ENCODE results near the gene PCNT. TPM values are rescaled to one million over a fixed set of nuclear protein-coding genes. Genes with fewer than 3 reads are reported as not detected.
A peak's percentile ranks its signal among the peaks of the same experiment; 100 is the strongest.

PCNT gene
- total RNA-seq, 1 experiment from 2014 or later = 41.0 TPM

DNA sequence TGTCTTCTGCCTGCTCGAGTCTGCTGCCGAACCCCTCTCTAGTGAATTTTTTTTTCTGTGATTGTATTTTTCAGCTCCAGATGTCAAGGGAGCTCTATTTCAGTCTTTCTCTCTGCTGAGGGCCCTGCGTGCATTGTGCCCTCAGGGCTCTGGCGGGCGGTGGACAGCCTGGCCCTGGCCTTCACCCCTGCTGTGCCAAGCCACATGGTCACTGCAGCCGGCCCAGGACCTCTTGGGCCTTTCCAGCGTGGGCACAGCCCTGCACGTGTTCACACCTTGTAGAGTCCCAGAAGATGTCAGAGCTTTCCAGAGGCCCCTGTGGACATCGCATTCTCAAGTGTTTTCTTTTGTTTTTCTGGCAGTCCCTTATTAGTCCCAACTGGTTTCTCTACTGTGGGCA is 55.7 kb downstream of the PCNT start:
- peaks cover 27% of the 10 kb centered on the region for H3K9me3 Mint-ChIP-seq

GRCh38 chr21:46381541-46381940 is 57.6 kb downstream of the PCNT start:
- Mint-ChIP-seq H3K4me1 (peaks cover 28% of the 10 kb centered on the region), H3K27ac (peak overlapping the region; percentile 92), H3K9me3 (peaks cover 28% of the 10 kb centered on the region), H3K4me3 (no peak overlapping the region), H3K36me3 (peaks cover 49% of the 10 kb centered on the region), H3K27me3 (ENCODE audit: low read depth) (no peaks in the 10 kb centered on the region)
- POLR2A ChIA-PET = no interaction called here
- CTCF ChIA-PET = no interaction called here
- ATAC-seq (no peak), DNase-seq (ENCODE audit: low spot score) (no peak)
- no peak for TF ChIP-seq NR2C2 (CRISPR knock-in tag; IDR thresholded peaks at IDR 0.05)
- TF ChIP-seq, protein P1, sequence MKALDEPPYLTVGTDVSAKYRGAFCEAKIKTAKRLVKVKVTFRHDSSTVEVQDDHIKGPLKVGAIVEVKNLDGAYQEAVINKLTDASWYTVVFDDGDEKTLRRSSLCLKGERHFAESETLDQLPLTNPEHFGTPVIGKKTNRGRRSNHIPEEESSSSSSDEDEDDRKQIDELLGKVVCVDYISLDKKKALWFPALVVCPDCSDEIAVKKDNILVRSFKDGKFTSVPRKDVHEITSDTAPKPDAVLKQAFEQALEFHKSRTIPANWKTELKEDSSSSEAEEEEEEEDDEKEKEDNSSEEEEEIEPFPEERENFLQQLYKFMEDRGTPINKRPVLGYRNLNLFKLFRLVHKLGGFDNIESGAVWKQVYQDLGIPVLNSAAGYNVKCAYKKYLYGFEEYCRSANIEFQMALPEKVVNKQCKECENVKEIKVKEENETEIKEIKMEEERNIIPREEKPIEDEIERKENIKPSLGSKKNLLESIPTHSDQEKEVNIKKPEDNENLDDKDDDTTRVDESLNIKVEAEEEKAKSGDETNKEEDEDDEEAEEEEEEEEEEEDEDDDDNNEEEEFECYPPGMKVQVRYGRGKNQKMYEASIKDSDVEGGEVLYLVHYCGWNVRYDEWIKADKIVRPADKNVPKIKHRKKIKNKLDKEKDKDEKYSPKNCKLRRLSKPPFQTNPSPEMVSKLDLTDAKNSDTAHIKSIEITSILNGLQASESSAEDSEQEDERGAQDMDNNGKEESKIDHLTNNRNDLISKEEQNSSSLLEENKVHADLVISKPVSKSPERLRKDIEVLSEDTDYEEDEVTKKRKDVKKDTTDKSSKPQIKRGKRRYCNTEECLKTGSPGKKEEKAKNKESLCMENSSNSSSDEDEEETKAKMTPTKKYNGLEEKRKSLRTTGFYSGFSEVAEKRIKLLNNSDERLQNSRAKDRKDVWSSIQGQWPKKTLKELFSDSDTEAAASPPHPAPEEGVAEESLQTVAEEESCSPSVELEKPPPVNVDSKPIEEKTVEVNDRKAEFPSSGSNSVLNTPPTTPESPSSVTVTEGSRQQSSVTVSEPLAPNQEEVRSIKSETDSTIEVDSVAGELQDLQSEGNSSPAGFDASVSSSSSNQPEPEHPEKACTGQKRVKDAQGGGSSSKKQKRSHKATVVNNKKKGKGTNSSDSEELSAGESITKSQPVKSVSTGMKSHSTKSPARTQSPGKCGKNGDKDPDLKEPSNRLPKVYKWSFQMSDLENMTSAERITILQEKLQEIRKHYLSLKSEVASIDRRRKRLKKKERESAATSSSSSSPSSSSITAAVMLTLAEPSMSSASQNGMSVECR (CRISPR knock-in tag; IDR thresholded peaks at IDR 0.05; ENCODE audit: borderline replicate concordance) = no peak
- no peak for TF ChIP-seq STAT6 (CRISPR knock-in tag; conservative IDR thresholded peaks at IDR 0.05; ENCODE audit: low read depth)
- no peak for TF ChIP-seq ZSCAN18 (CRISPR knock-in tag; IDR thresholded peaks at IDR 0.05)
- no peak for TF ChIP-seq CREM (CRISPR knock-in tag; IDR thresholded peaks at IDR 0.05)
- TF ChIP-seq, protein P2, sequence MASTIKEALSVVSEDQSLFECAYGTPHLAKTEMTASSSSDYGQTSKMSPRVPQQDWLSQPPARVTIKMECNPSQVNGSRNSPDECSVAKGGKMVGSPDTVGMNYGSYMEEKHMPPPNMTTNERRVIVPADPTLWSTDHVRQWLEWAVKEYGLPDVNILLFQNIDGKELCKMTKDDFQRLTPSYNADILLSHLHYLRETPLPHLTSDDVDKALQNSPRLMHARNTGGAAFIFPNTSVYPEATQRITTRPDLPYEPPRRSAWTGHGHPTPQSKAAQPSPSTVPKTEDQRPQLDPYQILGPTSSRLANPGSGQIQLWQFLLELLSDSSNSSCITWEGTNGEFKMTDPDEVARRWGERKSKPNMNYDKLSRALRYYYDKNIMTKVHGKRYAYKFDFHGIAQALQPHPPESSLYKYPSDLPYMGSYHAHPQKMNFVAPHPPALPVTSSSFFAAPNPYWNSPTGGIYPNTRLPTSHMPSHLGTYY (CRISPR knock-in tag; IDR thresholded peaks at IDR 0.05) = no peak
- no peak for TF ChIP-seq PRRX2 (CRISPR knock-in tag; IDR thresholded peaks at IDR 0.05)
- no peak for TF ChIP-seq NFATC4 (CRISPR knock-in tag; IDR thresholded peaks at IDR 0.05)
- no peak for TF ChIP-seq ZBTB21 (CRISPR knock-in tag; IDR thresholded peaks at IDR 0.05; ENCODE audit: borderline replicate concordance)
- TF ChIP-seq NR3C1 (CRISPR knock-in tag; conservative IDR thresholded peaks at IDR 0.05; ENCODE audit: low read depth) = no peak
- TF ChIP-seq RELA (CRISPR knock-in tag; IDR thresholded peaks at IDR 0.05; ENCODE audit: borderline replicate concordance) = no peak
- TF ChIP-seq, protein P3, sequence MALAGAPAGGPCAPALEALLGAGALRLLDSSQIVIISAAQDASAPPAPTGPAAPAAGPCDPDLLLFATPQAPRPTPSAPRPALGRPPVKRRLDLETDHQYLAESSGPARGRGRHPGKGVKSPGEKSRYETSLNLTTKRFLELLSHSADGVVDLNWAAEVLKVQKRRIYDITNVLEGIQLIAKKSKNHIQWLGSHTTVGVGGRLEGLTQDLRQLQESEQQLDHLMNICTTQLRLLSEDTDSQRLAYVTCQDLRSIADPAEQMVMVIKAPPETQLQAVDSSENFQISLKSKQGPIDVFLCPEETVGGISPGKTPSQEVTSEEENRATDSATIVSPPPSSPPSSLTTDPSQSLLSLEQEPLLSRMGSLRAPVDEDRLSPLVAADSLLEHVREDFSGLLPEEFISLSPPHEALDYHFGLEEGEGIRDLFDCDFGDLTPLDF (CRISPR knock-in tag; IDR thresholded peaks at IDR 0.05) = no peak
- no peak for TF ChIP-seq ZNF416 (CRISPR knock-in tag; IDR thresholded peaks at IDR 0.05)
- no peak for TF ChIP-seq TP53 (CRISPR knock-in tag; IDR thresholded peaks at IDR 0.05)
- TF ChIP-seq, protein P4, sequence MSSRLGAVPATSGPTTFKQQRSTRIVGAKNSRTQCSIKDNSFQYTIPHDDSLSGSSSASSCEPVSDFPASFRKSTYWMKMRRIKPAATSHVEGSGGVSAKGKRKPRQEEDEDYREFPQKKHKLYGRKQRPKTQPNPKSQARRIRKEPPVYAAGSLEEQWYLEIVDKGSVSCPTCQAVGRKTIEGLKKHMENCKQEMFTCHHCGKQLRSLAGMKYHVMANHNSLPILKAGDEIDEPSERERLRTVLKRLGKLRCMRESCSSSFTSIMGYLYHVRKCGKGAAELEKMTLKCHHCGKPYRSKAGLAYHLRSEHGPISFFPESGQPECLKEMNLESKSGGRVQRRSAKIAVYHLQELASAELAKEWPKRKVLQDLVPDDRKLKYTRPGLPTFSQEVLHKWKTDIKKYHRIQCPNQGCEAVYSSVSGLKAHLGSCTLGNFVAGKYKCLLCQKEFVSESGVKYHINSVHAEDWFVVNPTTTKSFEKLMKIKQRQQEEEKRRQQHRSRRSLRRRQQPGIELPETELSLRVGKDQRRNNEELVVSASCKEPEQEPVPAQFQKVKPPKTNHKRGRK (CRISPR knock-in tag; IDR thresholded peaks at IDR 0.05; ENCODE audit: borderline replicate concordance) = no peak
- TF ChIP-seq ZNF121 (CRISPR knock-in tag; IDR thresholded peaks at IDR 0.05) = no peak

More for the DNA sequence above, 55.7 kb downstream of the PCNT start:
- Mint-ChIP-seq H3K4me3 (no peak overlapping the region), H3K27me3 (ENCODE audit: low read depth) (no peaks in the 10 kb centered on the region), H3K4me1 (peaks cover 28% of the 10 kb centered on the region), H3K36me3 (peaks cover 34% of the 10 kb centered on the region), H3K27ac (peak overlapping the region; percentile 24)
- CTCF ChIA-PET = interaction anchor here (1.3 kb wide), 2 partner anchors 10 to 150 kb away, joined by 4 to 5 read pairs; no protein-coding TSS in a partner anchor
- DNase-seq (ENCODE audit: low spot score) = no peak
- POLR2A ChIA-PET = interaction anchor here (0.7 kb wide), 1 partner anchor 209 kb away, joined by 5 read pairs; no protein-coding TSS in a partner anchor
- ATAC-seq = no peak
- TF ChIP-seq ZBTB43 (CRISPR knock-in tag; IDR thresholded peaks at IDR 0.05) (no peak), GTF2I (CRISPR knock-in tag; conservative IDR thresholded peaks at IDR 0.05) (no peak), CDX4 (CRISPR knock-in tag; IDR thresholded peaks at IDR 0.05; ENCODE audit: borderline replicate concordance) (no peak)
